Heart left ventricle (tissue), 13 donors: ENCODE results near the gene BIRC5.

ENCODE experiments used
- CTCF ChIP-seq, 12 donors: fragments of 200-600 bp; sonication (generic) in 4 of 12; IDR thresholded peaks; one replicate each; pipeline versions ENCODE4 v1.5.0 to v1.8.0; 2018 to 2022; ENCODE audit warnings: antibody characterized with exemption in 12 of 12, mild to moderate bottlenecking in 5 of 12
- POLR2A ChIP-seq, 2 donors: fragments of 450-650 bp; IDR thresholded peaks; one replicate each; pipeline ENCODE4 v1.6.1; 2017; ENCODE audit warnings: antibody characterized with exemption in 2 of 2, mild to moderate bottlenecking in 2 of 2, moderate library complexity in 2 of 2
- donor health status: ischemic (EF 13 %, LVEDD 7.1; RV severe dilation, severe dysfunction).
- donor health status: DM: no; HTN: yes; CAD: no.
- donor health status: DM: no; HTN: no; CAD: no.
- donor health status: ischemic (EF 25% LVEDD 6.9; RV normal size, moderate dysfunction).
- donor health status: ischemic (EF 25% LVEDD 5.7; RV mildly dilated, moderate dysfunction).
- donor health status: ischemic (EF 35%, LVEDD 5.7; RV mildly dilated, moderate dysfunction).
- donor health status: nonischemic (EF 11% LVEDD 7.7; RV severe dilation, severe dysfunction).
- donor health status: DM: yes; HTN: yes; CAD: no.
- donor health status: PGD.
- donor health status: ischemic (EF 29% LVEDD 5.4; RV normal size, mild dysfunction).
- donor health status: nonischemic (EF 23%, LVEDD 6.1; RV moderate dilation, normal function).

- TF ChIP-seq CTCF (IDR thresholded peaks at IDR 0.05) (no peak), POLR2A (IDR thresholded peaks at IDR 0.05) (no peak)
These were observed 12.2 kb downstream of the BIRC5 start for GRCh38 chr17:78226055-78226758.
